Hepatocyte (in vitro differentiated cells): ENCODE results near the gene EPB41L4B. TPM values are rescaled to one million over a fixed set of nuclear protein-coding genes. Genes with fewer than 3 reads are reported as not detected.

Source experiments
- DNase-seq: peaks from one replicate; pipeline ENCODE4 v3.0.0-alpha.2; 2016; ENCODE audit warnings: low spot score
- H2AFZ ChIP-seq: fragments of 200-600 bp; sonication (generic); 2 replicates; pipeline ENCODE4 v1.6.0; 2016; ENCODE audit warnings: antibody characterized with exemption, mild to moderate bottlenecking
- H3K27ac ChIP-seq: fragments of 200-600 bp; sonication (generic); 2 replicates; pipeline ENCODE4 v1.5.1; 2016; ENCODE audit warnings: mild to moderate bottlenecking
- H3K27me3 ChIP-seq: fragments of 200-600 bp; sonication (generic); 2 replicates; pipeline ENCODE4 v1.6.1; 2016
- H3K36me3 ChIP-seq: fragments of 200-600 bp; sonication (generic); replicated peaks from 2 replicates; pipeline ENCODE4 v1.5.1; 2016; ENCODE audit warnings: low read depth; ENCODE audit not compliant: insufficient read depth
- H3K4me1 ChIP-seq: fragments of 200-600 bp; sonication (generic); 2 replicates; pipeline ENCODE4 v1.5.1; 2016; ENCODE audit warnings: mild to moderate bottlenecking, moderate library complexity; ENCODE audit not compliant: insufficient read depth
- H3K4me2 ChIP-seq: fragments of 200-600 bp; sonication (generic); 2 replicates; pipeline ENCODE4 v1.6.0; 2016
- H3K4me3 ChIP-seq: fragments of 200-600 bp; sonication (generic); 2 replicates; pipeline ENCODE4 v1.5.1; 2016; ENCODE audit warnings: mild to moderate bottlenecking
- H3K79me2 ChIP-seq: fragments of 200-600 bp; sonication (generic); 2 replicates; pipeline ENCODE4 v1.6.0; 2017; ENCODE audit warnings: mild to moderate bottlenecking
- H3K9me2 ChIP-seq: fragments of 200-600 bp; sonication (generic); replicated peaks from 2 replicates; pipeline ENCODE4 v1.6.0; 2017; ENCODE audit warnings: mild to moderate bottlenecking; ENCODE audit not compliant: insufficient read depth
- H3K9me3 ChIP-seq: fragments of 200-600 bp; sonication (generic); 2 replicates; pipeline ENCODE4 v1.5.1; 2016; ENCODE audit warnings: low read depth, mild to moderate bottlenecking
- H4K20me1 ChIP-seq: fragments of 200-600 bp; sonication (generic); 2 replicates; pipeline ENCODE4 v1.6.0; 2016; ENCODE audit warnings: mild to moderate bottlenecking; ENCODE audit not compliant: insufficient read depth, poor library complexity, severe bottlenecking
- CTCF ChIP-seq: fragments of 200-600 bp; sonication (generic); IDR thresholded peaks from 2 replicates; pipeline ENCODE4 v1.5.1; 2016; ENCODE audit warnings: antibody characterized with exemption, mild to moderate bottlenecking; ENCODE audit not compliant: poor library complexity
- EZH2 ChIP-seq: fragments of 200-600 bp; sonication (generic); IDR thresholded peaks from 2 replicates; pipeline ENCODE4 v1.6.1; 2016; ENCODE audit warnings: antibody characterized with exemption, mild to moderate bottlenecking, borderline replicate concordance
- EZH2phosphoT487 ChIP-seq: fragments of 200-600 bp; sonication (generic); IDR thresholded peaks from one replicate; pipeline ENCODE4 v1.6.1; 2018; ENCODE audit warnings: antibody characterized with exemption, mild to moderate bottlenecking, low read depth, moderate library complexity; ENCODE audit not compliant: unreplicated experiment, severe bottlenecking
- WGBS: methylation state at CpG from one replicate; pipeline ENCODE4 v1.1.6; 2016; ENCODE audit warnings: low lambda C conversion rate; ENCODE audit errors: missing lambda C conversion rate; 5-methylcytosine and 5-hydroxymethylcytosine counted together
- polyA plus RNA-seq: library from polyadenylated mRNA; unstranded; fragments of >200 nt; fragmentation: Nextera tagmentation; extraction: Ambion mirVana; gene quantifications from 2 replicates; pipeline ENCODE4 v1.2.1, GENCODE V29; 2016
- total RNA-seq: library from RNA; depleted of rRNA; stranded (reverse); fragments of >200 nt; gene quantifications from 2 replicates; pipeline ENCODE4 v1.2.3, GENCODE V29; 2014

The EPB41L4B gene
- total and polyA plus RNA-seq, 2 experiments from 2014 or later: 11.1 to 20.6 TPM

- TF ChIP-seq EZH2 (no peak), CTCF (no peak), EZH2phosphoT487 (no peak)
- H3K36me3 ChIP-seq: no peaks in the 10 kb centered on the region
- peaks cover 17% of the 10 kb centered on the region for H3K4me1 ChIP-seq
- H3K27me3 ChIP-seq: peaks cover 2% of the 10 kb centered on the region
- peak overlapping the region; percentile 37 for H2AFZ ChIP-seq
- H4K20me1 ChIP-seq: no peaks in the 10 kb centered on the region
- no peaks in the 10 kb centered on the region for H3K9me3 ChIP-seq
- 15% methylated on average over 28 of the region's 41 CpGs for WGBS
- H3K4me2 ChIP-seq: peak overlapping the region; percentile 90
- peak; percentile 44 for DNase-seq
- no peak overlapping the region for H3K27ac ChIP-seq
- no peaks in the 10 kb centered on the region for H3K9me2 ChIP-seq
- peak overlapping the region; percentile 70 for H3K4me3 ChIP-seq
- peaks cover 54% of the 10 kb centered on the region for H3K79me2 ChIP-seq
Measured at GRCh38 chr9:109319017-109319625, 1.7 kb downstream of the EPB41L4B start.

DNA sequence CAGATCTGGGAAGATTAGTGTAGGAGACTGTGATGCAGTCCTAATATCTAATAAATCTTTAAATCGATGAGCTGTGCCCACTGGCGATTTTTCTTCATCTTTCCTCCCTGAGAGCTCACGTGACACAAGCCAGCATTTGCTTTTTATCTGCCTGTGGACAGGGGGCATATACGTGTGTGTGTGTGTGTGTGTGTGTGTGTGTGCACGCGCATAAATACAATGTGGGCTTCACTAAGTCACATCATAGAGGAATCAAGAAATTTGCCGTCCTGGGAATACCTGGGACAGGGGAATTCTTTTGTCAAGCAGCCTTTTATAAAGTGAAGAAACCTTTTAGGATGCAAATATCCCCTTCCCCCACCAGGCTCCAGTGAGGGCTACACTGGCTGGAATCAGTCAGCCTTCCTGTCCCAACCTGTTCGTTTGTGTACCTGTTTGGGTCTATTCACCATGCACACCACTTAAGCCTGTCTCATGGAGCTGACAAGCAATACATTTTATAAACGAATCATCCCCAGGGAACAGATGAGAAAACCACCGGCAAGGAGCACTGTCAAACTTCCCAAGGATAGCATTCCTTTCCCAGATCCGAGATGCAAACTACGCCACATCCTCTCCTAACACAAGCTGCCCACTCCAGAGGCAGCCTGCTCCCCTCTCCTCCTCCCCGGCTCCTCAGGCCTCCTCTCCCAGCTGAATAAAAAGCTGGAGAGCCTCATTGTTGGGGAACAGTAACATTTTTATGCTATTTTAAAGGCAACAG is 2.7 kb downstream of the EPB41L4B start:
- 50% methylated on average over 13 of the region's 13 CpGs for WGBS
- H3K27ac ChIP-seq: no peak overlapping the region
- DNase-seq: no peak
- H3K4me2 ChIP-seq: peak overlapping the region; percentile 90
- no peak for TF ChIP-seq EZH2phosphoT487
- no peak for TF ChIP-seq EZH2
- no peak for TF ChIP-seq CTCF
- no peaks in the 10 kb centered on the region for H3K9me2 ChIP-seq
- H3K27me3 ChIP-seq: peaks cover 2% of the 10 kb centered on the region
- peaks cover 23% of the 10 kb centered on the region for H3K4me1 ChIP-seq
- no peaks in the 10 kb centered on the region for H3K9me3 ChIP-seq
- no peaks in the 10 kb centered on the region for H3K36me3 ChIP-seq
- H2AFZ ChIP-seq: no peak overlapping the region
- no peak overlapping the region for H3K4me3 ChIP-seq
- peaks cover 58% of the 10 kb centered on the region for H3K79me2 ChIP-seq
- no peaks in the 10 kb centered on the region for H4K20me1 ChIP-seq

DNA sequence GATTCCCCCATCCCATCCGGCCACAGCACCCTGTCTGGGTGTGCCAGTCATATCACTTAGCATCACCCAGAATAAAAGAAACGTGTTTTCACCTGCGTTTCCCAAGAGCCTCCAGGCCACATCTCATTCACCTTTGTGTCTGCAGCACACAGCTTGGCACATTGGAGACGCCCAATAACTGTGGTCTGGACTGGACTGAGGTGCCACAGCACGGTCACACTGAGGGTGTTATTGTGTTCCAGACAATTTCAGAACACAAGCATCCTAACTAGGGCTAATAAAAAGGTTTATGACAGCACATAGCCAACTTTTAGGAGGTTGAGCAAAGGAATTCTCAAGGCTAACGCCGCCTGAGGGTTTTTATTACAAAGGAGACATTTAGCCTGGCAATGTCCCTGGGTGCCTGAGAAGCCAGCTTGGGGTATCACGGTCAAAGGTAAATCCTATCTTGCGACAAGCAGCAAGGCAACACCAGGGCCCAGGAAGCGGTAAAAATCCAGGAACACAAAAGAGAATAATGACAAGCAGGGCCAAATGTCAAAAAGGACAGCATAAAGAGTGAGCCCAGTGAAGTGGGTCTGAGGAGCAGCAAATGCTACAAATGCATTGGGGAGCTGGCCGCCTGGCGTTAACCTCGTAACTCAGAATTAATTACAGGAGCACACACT is 3.4 kb downstream of the EPB41L4B start:
- Histone ChIP-seq H3K4me2 (peak overlapping the region; percentile 90), H3K27me3 (peaks cover 1% of the 10 kb centered on the region), H4K20me1 (no peaks in the 10 kb centered on the region), H3K79me2 (peaks cover 64% of the 10 kb centered on the region), H3K9me3 (no peaks in the 10 kb centered on the region), H3K36me3 (no peaks in the 10 kb centered on the region), H3K27ac (no peak overlapping the region), H3K4me1 (peaks cover 23% of the 10 kb centered on the region), H2AFZ (no peak overlapping the region), H3K4me3 (no peak overlapping the region), H3K9me2 (no peaks in the 10 kb centered on the region)
- WGBS: 69% methylated on average over 13 of the region's 13 CpGs
- TF ChIP-seq CTCF (no peak), EZH2phosphoT487 (no peak), EZH2 (no peak)
- no peak for DNase-seq
